HG02840 (cell line): Measurements from ENCODE around the gene IFNG-AS1.
A peak's percentile ranks its signal among the peaks of the same experiment; 100 is the strongest.

Source experiments
- ATAC-seq: cut with Tn5 transposase; IDR thresholded peaks from one replicate; pipeline ENCODE4 v1.9.1; 2021; ENCODE audit warnings: mild to moderate bottlenecking, moderate library complexity, moderate number of reproducible peaks; ENCODE audit not compliant: unreplicated experiment, low FRiP score

The IFNG-AS1 gene

GRCh38 chr12:67989184-67989920 is at the start of gene IFNG-AS1:
Gene IFNG-AS1, plus strand, starts transcription at chr12:67989447.
- no peak for ATAC-seq

GRCh38 chr12:67939611-67940010 is 49.6 kb upstream of the IFNG-AS1 start:
- ATAC-seq: no peak

- ATAC-seq: no peak
Observed at GRCh38 chr12:67940780-67941243, 48.4 kb upstream of the IFNG-AS1 start.

GRCh38 chr12:67942724-67943123 is 46.5 kb upstream of the IFNG-AS1 start:
- ATAC-seq: no peak

GRCh38 chr12:67943141-67943892 is 45.9 kb upstream of the IFNG-AS1 start:
- peak; percentile 75 for ATAC-seq

GRCh38 chr12:67944093-67944492 is 45.2 kb upstream of the IFNG-AS1 start:
- ATAC-seq: no peak

- ATAC-seq: no peak
Observed at GRCh38 chr12:67952787-67953186, 36.5 kb upstream of the IFNG-AS1 start.

- no peak for ATAC-seq
Observed at GRCh38 chr12:67957383-67957782, 31.9 kb upstream of the IFNG-AS1 start.

- ATAC-seq: no peak
Observed at GRCh38 chr12:67958187-67958586, 31.1 kb upstream of the IFNG-AS1 start.

GRCh38 chr12:67964456-67964855 is 24.8 kb upstream of the IFNG-AS1 start:
- ATAC-seq: no peak

- ATAC-seq: no peak
Observed at GRCh38 chr12:67966560-67966959, 22.7 kb upstream of the IFNG-AS1 start.

- ATAC-seq: no peak
Observed at GRCh38 chr12:67968321-67968720, 20.9 kb upstream of the IFNG-AS1 start.

GRCh38 chr12:67968725-67969124 is 20.5 kb upstream of the IFNG-AS1 start:
- no peak for ATAC-seq

GRCh38 chr12:67969134-67969802 is 20.0 kb upstream of the IFNG-AS1 start:
- no peak for ATAC-seq

GRCh38 chr12:67977668-67978067 is 11.6 kb upstream of the IFNG-AS1 start:
- no peak for ATAC-seq

- no peak for ATAC-seq
Observed at GRCh38 chr12:67980391-67980790, 8.9 kb upstream of the IFNG-AS1 start.

- no peak for ATAC-seq
Observed at GRCh38 chr12:67981287-67982162, 7.7 kb upstream of the IFNG-AS1 start.

- no peak for ATAC-seq
Observed at GRCh38 chr12:67982164-67982563, 7.1 kb upstream of the IFNG-AS1 start.

- no peak for ATAC-seq
Observed at GRCh38 chr12:67986632-67987031, 2.6 kb upstream of the IFNG-AS1 start.

GRCh38 chr12:67988601-67989021 is 636 bp upstream of the IFNG-AS1 start:
- ATAC-seq: peak; percentile 77
